MM.1S (cell line): Measurements from ENCODE around the gene CHST11.

Experiments
- DNase-seq: peaks from one replicate; pipeline ENCODE4 v3.0.0-alpha.2; 2015
- H2AFZ ChIP-seq: fragments of 300-600 bp; sonication (generic); 2 replicates; pipeline ENCODE4 v1.6.0; 2016; ENCODE audit warnings: antibody characterized with exemption, low read length
- H3F3A ChIP-seq: fragments of 300-600 bp; sonication (generic); 2 replicates; pipeline ENCODE4 v1.6.1; 2016; ENCODE audit warnings: mild to moderate bottlenecking, antibody characterized with exemption, low read length, moderate library complexity, mixed read lengths; ENCODE audit not compliant: insufficient read depth
- H3K27ac ChIP-seq: fragments of 300-600 bp; sonication (generic); 2 replicates; pipeline ENCODE4 v1.5.1; 2016; ENCODE audit warnings: mild to moderate bottlenecking, low read length
- H3K27me3 ChIP-seq: fragments of 300-600 bp; sonication (generic); replicated peaks from 2 replicates; pipeline ENCODE4 v1.6.0; 2016; ENCODE audit warnings: low read length; ENCODE audit not compliant: insufficient read depth
- H3K36me3 ChIP-seq: fragments of 300-600 bp; sonication (generic); replicated peaks from 2 replicates; pipeline ENCODE4 v1.6.1; 2016; ENCODE audit warnings: mild to moderate bottlenecking, low read length, mixed read lengths; ENCODE audit not compliant: insufficient read depth
- H3K4me1 ChIP-seq: fragments of 300-600 bp; sonication (generic); 2 replicates; pipeline ENCODE4 v1.6.1; 2016; ENCODE audit warnings: low read length, mixed read lengths
- H3K4me2 ChIP-seq: fragments of 300-600 bp; sonication (generic); 2 replicates; pipeline ENCODE4 v1.6.0; 2016; ENCODE audit warnings: low read depth, low read length
- H3K4me3 ChIP-seq: fragments of 300-600 bp; sonication (generic); 2 replicates; pipeline ENCODE4 v1.5.1; 2016; ENCODE audit warnings: low read length, mixed read lengths
- H3K79me2 ChIP-seq: fragments of 300-600 bp; sonication (generic); 2 replicates; pipeline ENCODE4 v1.6.1; 2016; ENCODE audit warnings: mixed run types, low read length, mixed read lengths
- H3K9ac ChIP-seq: fragments of 300-600 bp; sonication (generic); 2 replicates; pipeline ENCODE4 v1.6.1; 2016; ENCODE audit warnings: low read length, mixed read lengths
- H3K9me2 ChIP-seq: fragments of 300-600 bp; sonication (generic); replicated peaks from 2 replicates; pipeline ENCODE4 v1.6.1; 2016; ENCODE audit warnings: mild to moderate bottlenecking, low read length, mixed read lengths; ENCODE audit not compliant: insufficient read depth
- H3K9me3 ChIP-seq: fragments of 300-600 bp; sonication (generic); replicated peaks from 2 replicates; pipeline ENCODE4 v1.6.1; 2016; ENCODE audit warnings: mild to moderate bottlenecking, low read length, mixed read lengths; ENCODE audit not compliant: insufficient read depth
- H4K20me1 ChIP-seq: fragments of 300-600 bp; sonication (generic); 2 replicates; pipeline ENCODE4 v1.6.1; 2016; ENCODE audit warnings: mild to moderate bottlenecking, low read length, moderate library complexity, mixed read lengths; ENCODE audit not compliant: insufficient read depth
- CTCF ChIP-seq: fragments of 300-600 bp; sonication (generic); IDR thresholded peaks from 2 replicates; pipeline ENCODE4 v1.5.1; 2016; ENCODE audit warnings: antibody characterized with exemption, low read length, mixed read lengths
- EZH2 ChIP-seq: fragments of 300-600 bp; sonication (generic); optimal IDR thresholded peaks from 2 replicates; pipeline ENCODE3; 2017; ENCODE audit warnings: low read depth, mild to moderate bottlenecking, antibody characterized with exemption, low read length, mixed read lengths
- EZH2phosphoT487 ChIP-seq: fragments of 300-600 bp; sonication (generic); IDR thresholded peaks from 2 replicates; pipeline ENCODE4 v1.6.1; 2018; ENCODE audit warnings: antibody characterized with exemption, low read length

The CHST11 gene

DNA sequence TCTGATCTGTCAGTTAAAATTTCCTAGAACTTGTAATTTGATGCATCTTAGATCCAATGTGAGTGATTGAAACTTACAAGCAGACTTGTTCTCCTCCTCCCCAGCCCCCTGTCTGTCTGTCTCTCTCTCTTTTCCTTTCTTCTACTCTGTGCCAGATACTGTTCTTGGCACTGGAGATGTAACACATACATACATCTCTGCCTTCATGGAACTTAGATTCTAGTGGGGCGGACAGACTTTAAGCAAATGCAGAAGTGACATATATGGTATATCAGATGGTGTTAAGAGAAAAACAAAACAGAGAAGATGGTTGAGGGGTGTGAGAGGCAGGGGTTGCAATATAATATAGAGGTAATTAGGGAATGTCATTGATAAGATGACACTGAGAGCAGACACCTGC lies 6.6 kb downstream of the CHST11 start:
- Histone ChIP-seq H3K27ac (peak overlapping the region; percentile 71; the same call in 1 of the 2 replicates), H2AFZ (0 out of 2 replicates have a peak overlapping the region, but pooled peaks have one; percentile 25), H3K79me2 (peaks cover 97% of the 10 kb centered on the region), H3K9me2 (no peaks in the 10 kb centered on the region), H3K36me3 (no peaks in the 10 kb centered on the region), H3K4me2 (peak overlapping the region; percentile 75), H3K27me3 (no peaks in the 10 kb centered on the region), H3K4me3 (no peak overlapping the region), H3K9ac (peak overlapping the region; percentile 31; the same call in 1 of the 2 replicates), H3F3A (peaks cover 48% of the 10 kb centered on the region), H4K20me1 (no peaks in the 10 kb centered on the region), H3K9me3 (no peaks in the 10 kb centered on the region), H3K4me1 (peaks cover 55% of the 10 kb centered on the region)
- no peak for TF ChIP-seq EZH2
- TF ChIP-seq CTCF, result no peak
- TF ChIP-seq EZH2phosphoT487, result no peak
- no peak for DNase-seq

DNA sequence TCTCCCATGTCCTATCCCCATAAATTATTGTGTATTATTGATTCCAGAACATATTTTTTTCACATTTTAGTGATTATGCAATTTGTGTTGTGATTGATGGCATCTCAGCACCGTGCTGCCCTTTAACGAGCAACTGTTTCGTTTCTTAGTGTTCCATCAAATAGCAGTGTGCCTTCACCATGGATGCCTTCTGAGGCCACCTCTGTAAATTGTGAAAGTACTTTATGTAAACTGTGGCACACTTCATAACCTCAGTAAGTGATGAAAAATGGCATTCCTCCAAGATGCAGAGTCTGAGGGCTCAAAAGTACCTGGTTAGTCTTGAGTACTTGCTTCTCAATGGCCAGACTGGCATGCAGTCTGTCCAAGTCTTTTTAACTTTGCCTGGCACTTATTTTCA lies 8.2 kb downstream of the CHST11 start:
- H4K20me1 ChIP-seq, result no peaks in the 10 kb centered on the region
- H3K9me2 ChIP-seq, result no peaks in the 10 kb centered on the region
- H3F3A ChIP-seq, result peaks cover 33% of the 10 kb centered on the region
- no peak overlapping the region for H3K9ac ChIP-seq
- no peak overlapping the region for H3K4me3 ChIP-seq
- peaks cover 59% of the 10 kb centered on the region for H3K4me1 ChIP-seq
- H3K4me2 ChIP-seq, result no peak overlapping the region
- no peak overlapping the region for H3K27ac ChIP-seq
- no peaks in the 10 kb centered on the region for H3K9me3 ChIP-seq
- H3K36me3 ChIP-seq, result no peaks in the 10 kb centered on the region
- peaks cover 97% of the 10 kb centered on the region for H3K79me2 ChIP-seq
- no peak for TF ChIP-seq CTCF
- TF ChIP-seq EZH2, result no peak
- TF ChIP-seq EZH2phosphoT487, result no peak
- no peaks in the 10 kb centered on the region for H3K27me3 ChIP-seq
- no peak overlapping the region for H2AFZ ChIP-seq
- no peak for DNase-seq

GRCh38 chr12:104466709-104467345 lies 10.1 kb downstream of the CHST11 start:
- H3F3A ChIP-seq, result peaks cover 29% of the 10 kb centered on the region
- peak overlapping the region; percentile 42; the same call in 1 of the 2 replicates for H3K27ac ChIP-seq
- H4K20me1 ChIP-seq, result no peaks in the 10 kb centered on the region
- no peak for TF ChIP-seq EZH2phosphoT487
- no peak for TF ChIP-seq CTCF
- TF ChIP-seq EZH2, result no peak
- no peak overlapping the region for H2AFZ ChIP-seq
- H3K36me3 ChIP-seq, result no peaks in the 10 kb centered on the region
- peak; percentile 46 for DNase-seq
- H3K27me3 ChIP-seq, result no peaks in the 10 kb centered on the region
- H3K9me3 ChIP-seq, result no peaks in the 10 kb centered on the region
- peaks cover 43% of the 10 kb centered on the region for H3K4me1 ChIP-seq
- H3K79me2 ChIP-seq, result peaks cover 97% of the 10 kb centered on the region
- H3K9ac ChIP-seq, result no peak overlapping the region
- no peaks in the 10 kb centered on the region for H3K9me2 ChIP-seq
- peak overlapping the region; percentile 56 for H3K4me2 ChIP-seq
- H3K4me3 ChIP-seq, result peak overlapping the region; percentile 7; the same call in 1 of the 2 replicates
